Spleen (tissue), 11 donors: ENCODE results near the gene RPF1. TPM values are rescaled to one million over a fixed set of nuclear protein-coding genes. Genes with fewer than 3 reads are reported as not detected.

ENCODE experiments used
- DNase-seq: peaks from one replicate; pipeline ENCODE4 v3.0.0-alpha.2; 2020
- H3K27ac ChIP-seq, 8 donors: fragments of 200-600 bp; sonication (generic) in 7 of 8; 1 replicate in 4 of 8; 2 replicates in 4 of 8; pipeline versions ENCODE4 v1.5.0 to v1.8.0; 2016 to 2021; ENCODE audit warnings: inconsistent platforms in 4 of 8, mild to moderate bottlenecking in 4 of 8, moderate library complexity in 1 of 8
- H3K27me3 ChIP-seq, 7 donors: fragments of 200-600 bp; sonication (generic) in 6 of 7; replicated peaks in 1 of 7; 1 replicate in 4 of 7; 2 replicates in 3 of 7; pipeline versions ENCODE4 v1.5.0 to v1.8.0; 2016 to 2021; ENCODE audit warnings: inconsistent platforms in 3 of 7, mild to moderate bottlenecking in 1 of 7
- H3K36me3 ChIP-seq, 6 donors: fragments of 200-600 bp; sonication (generic) in 5 of 6; 1 replicate in 4 of 6; 2 replicates in 2 of 6; pipeline versions ENCODE4 v1.5.0 to v1.8.0; 2016 to 2021; ENCODE audit warnings: inconsistent platforms in 2 of 6
- H3K4me1 ChIP-seq, 6 donors: fragments of 200-600 bp; sonication (generic) in 5 of 6; 1 replicate in 3 of 6; 2 replicates in 3 of 6; pipeline versions ENCODE4 v1.5.0 to v1.8.0; 2016 to 2021; ENCODE audit warnings: inconsistent platforms in 3 of 6
- H3K4me3 ChIP-seq, 8 donors: fragments of 200-600 bp; sonication (generic) in 7 of 8; 1 replicate in 4 of 8; 2 replicates in 4 of 8; pipeline versions ENCODE4 v1.5.0 to v1.8.0; 2016 to 2021; ENCODE audit warnings: inconsistent platforms in 4 of 8, mild to moderate bottlenecking in 4 of 8, moderate library complexity in 2 of 8
- H3K9me3 ChIP-seq, 8 donors: fragments of 200-600 bp; sonication (generic) in 7 of 8; 1 replicate in 4 of 8; 2 replicates in 4 of 8; pipeline versions ENCODE4 v1.5.0 to v1.8.0; 2016 to 2021; ENCODE audit warnings: inconsistent platforms in 4 of 8
- CTCF ChIP-seq, 11 experiments: fragments of 200-600 bp in 7 of 11; fragments of 450-650 bp in 4 of 11; sonication (generic) in 4 of 11; IDR thresholded peaks in 8 of 11; conservative IDR thresholded peaks in 3 of 11; 1 replicate in 7 of 11; 2 replicates in 4 of 11; pipeline versions ENCODE4 v1.4.0 to v1.8.0; 2016 to 2021; ENCODE audit warnings: antibody characterized with exemption in 11 of 11, inconsistent platforms in 4 of 11, mild to moderate bottlenecking in 1 of 11
- POLR2A ChIP-seq, 3 donors: fragments of 450-650 bp; IDR thresholded peaks; one replicate each; pipeline ENCODE4 v1.5.1; 2017; ENCODE audit warnings: antibody characterized with exemption in 3 of 3, mild to moderate bottlenecking in 1 of 3
- POLR2AphosphoS5 ChIP-seq, 3 donors: sonication (generic); formaldehyde crosslinking; IDR thresholded peaks; one replicate each; pipeline ENCODE4 v1.5.1; 2017; ENCODE audit warnings: antibody characterized with exemption in 3 of 3
- WGBS, 5 donors: extraction: QIAGEN DNeasy Blood & Tissue Kit in 3 of 5; methylation state at CpG; one replicate each; pipeline versions ENCODE4 v1.1.5 to v1.1.7; 2013 to 2018; 5-methylcytosine and 5-hydroxymethylcytosine counted together
- intact Hi-C: fragments of 100-400 bp; cut with DNase I; formaldehyde crosslinking; loops from one replicate; pipeline ENCODE4 v1.15.0; 2023; ENCODE audit warnings: low total_unique reads
- polyA plus RNA-seq, 3 donors: library from polyadenylated mRNA; stranded (reverse); fragments of 200-250 nt; gene quantifications; one replicate each; pipeline ENCODE4 v1.2.1, GENCODE V29; 2013
- total RNA-seq, 7 donors: library from RNA; depleted of rRNA in 3 of 7; stranded (reverse); fragments of >200 nt in 3 of 7; fragmentation: NEBNext Ultra II Directional in 4 of 7; extraction: Animal tissue kit (Norgen Biotek cat#: 25700) in 4 of 7; gene quantifications; one replicate each; pipeline versions ENCODE4 v1.1.0 to v1.2.1, GENCODE V29; 2016 to 2021
- donor health status: healthy with polysubstance abuse.
- donor health status: DM: no; HTN: no; CAD: no; lungs with moderate emphysema.
- donor health status: DM: no; HTN: no; CAD: no.
- donor health status: Bipolar disorder and iron deficiency.
- donor health status: healthy.
- donor health status: DM: no; HTN: no; CAD: no.
- donor health status: DM: yes; HTN: yes; CAD: no.

The RPF1 gene
- total and polyA plus RNA-seq, 10 donors = 22.4 to 54.8 (median 29.3) TPM

- intact Hi-C loops = no loop called here
- peaks cover 0 to 44% (median 25%) of the 10 kb centered on the region in 6 donors for H3K36me3 ChIP-seq
- peak overlapping the region in 1 of 8 donors; percentile 96 for H3K27ac ChIP-seq
- DNase-seq = no peak
- 62 to 84% (median 72%) methylated on average over 5 of the region's 5 CpGs for WGBS, 5 donors
- TF ChIP-seq POLR2A (IDR thresholded peaks at IDR 0.05) (no peak), POLR2AphosphoS5 (IDR thresholded peaks at IDR 0.05) (no peak), CTCF (IDR thresholded peaks at IDR 0.05 in 8 of 11, conservative IDR thresholded peaks at IDR 0.05 in 3 of 11) (no peak)
- no peaks in the 10 kb centered on the region for H3K9me3 ChIP-seq
- no peaks in the 10 kb centered on the region for H3K27me3 ChIP-seq
- peaks cover 35 to 85% (median 67%) of the 10 kb centered on the region in 6 donors for H3K4me1 ChIP-seq
- peak overlapping the region in 1 of 8 donors; percentile 79 for H3K4me3 ChIP-seq
Observed at GRCh38 chr1:84502927-84503326, 23.9 kb downstream of the RPF1 start.

- peaks cover 0 to 12% (median 9%) of the 10 kb centered on the region in 8 donors for H3K9me3 ChIP-seq
- H3K4me1 ChIP-seq = peaks cover 35 to 69% (median 61%) of the 10 kb centered on the region in 6 donors
- intact Hi-C loops = no loop called here
- DNase-seq = no peak
- H3K36me3 ChIP-seq = peaks cover 0 to 31% (median 9%) of the 10 kb centered on the region in 6 donors
- TF ChIP-seq POLR2AphosphoS5 (IDR thresholded peaks at IDR 0.05) = no peak
- TF ChIP-seq CTCF (IDR thresholded peaks at IDR 0.05 in 8 of 11, conservative IDR thresholded peaks at IDR 0.05 in 3 of 11) = no peak
- no peak for TF ChIP-seq POLR2A (IDR thresholded peaks at IDR 0.05)
- H3K4me3 ChIP-seq = peak overlapping the region; percentile 78 to 88 (median 82)
- WGBS, 5 donors = 5 to 9% (median 7%) methylated on average over 17 of the region's 17 CpGs
- H3K27me3 ChIP-seq = no peaks in the 10 kb centered on the region
- peak overlapping the region; percentile 95 to 99 (median 98) for H3K27ac ChIP-seq
Observed at GRCh38 chr1:84504580-84505492, 25.8 kb downstream of the RPF1 start.

- peaks cover 35 to 62% (median 53%) of the 10 kb centered on the region in 6 donors for H3K4me1 ChIP-seq
- DNase-seq = no peak
- H3K9me3 ChIP-seq = peaks cover 0 to 12% (median 10%) of the 10 kb centered on the region in 8 donors
- H3K36me3 ChIP-seq = peaks cover 0 to 24% (median 4%) of the 10 kb centered on the region in 6 donors
- H3K4me3 ChIP-seq = peak overlapping the region; percentile 78 to 88 (median 82)
- intact Hi-C loops = no loop called here
- no peak for TF ChIP-seq POLR2A (IDR thresholded peaks at IDR 0.05)
- TF ChIP-seq CTCF (IDR thresholded peaks at IDR 0.05 in 8 of 11, conservative IDR thresholded peaks at IDR 0.05 in 3 of 11) = peak in 1 of 11 experiments; percentile 11
- peak overlapping the region; percentile 95 to 99 (median 98) for H3K27ac ChIP-seq
- 0 to 1% (median 0%) methylated on average over 16 to 47 of the region's 47 CpGs for WGBS, 5 donors
- no peaks in the 10 kb centered on the region for H3K27me3 ChIP-seq
Observed at GRCh38 chr1:84505493-84506001, 26.5 kb downstream of the RPF1 start.
